Upper lobe of left lung (tissue), 6 donors: ENCODE measurements around the gene STK35. TPM values are rescaled to one million over a fixed set of nuclear protein-coding genes. Genes with fewer than 3 reads are reported as not detected.
A peak's percentile ranks its signal among the peaks of the same experiment; 100 is the strongest.

Experiments
- ATAC-seq, 2 donors: fragments of 200-7000 bp; cut with Tn5 transposase; one replicate each; pipeline ENCODE4 v1.9.1; 2022; ENCODE audit warnings: mild to moderate bottlenecking in 2 of 2, moderate library complexity in 2 of 2; ENCODE audit not compliant: low FRiP score in 2 of 2
- DNase-seq, 2 donors: peaks; one replicate each; pipeline ENCODE4 v3.0.0-alpha.2; 2019 to 2020
- H3K27ac ChIP-seq, 4 donors: fragments of 200-600 bp; sonication (generic); one replicate each; pipeline ENCODE4 v1.5.1; 2016 to 2019
- H3K27me3 ChIP-seq, 4 donors: fragments of 200-600 bp; sonication (generic); one replicate each; pipeline ENCODE4 v1.5.1; 2017 to 2019
- H3K36me3 ChIP-seq, 4 donors: fragments of 200-600 bp; sonication (generic); one replicate each; pipeline ENCODE4 v1.5.1; 2016 to 2019
- H3K4me1 ChIP-seq, 4 donors: fragments of 200-600 bp; sonication (generic); one replicate each; pipeline ENCODE4 v1.5.1; 2018 to 2019
- H3K4me3 ChIP-seq, 4 donors: fragments of 200-600 bp; sonication (generic); one replicate each; pipeline ENCODE4 v1.5.1; 2017 to 2019; ENCODE audit warnings: mild to moderate bottlenecking in 2 of 4, moderate library complexity in 1 of 4
- H3K9me3 ChIP-seq, 4 donors: fragments of 200-600 bp; sonication (generic); one replicate each; pipeline ENCODE4 v1.5.1; 2018 to 2019
- CTCF ChIP-seq, 6 experiments: fragments of 450-650 bp in 4 of 6; fragments of 200-600 bp in 2 of 6; sonication (generic) in 2 of 6; IDR thresholded peaks; one replicate each; pipeline ENCODE4 v1.5.1; 2016 to 2019; ENCODE audit warnings: antibody characterized with exemption in 6 of 6
- EP300 ChIP-seq, 4 donors: sonication (generic); formaldehyde crosslinking; IDR thresholded peaks; one replicate each; pipeline ENCODE4 v1.5.1; 2017; ENCODE audit warnings: antibody characterized with exemption in 4 of 4, control low read depth in 2 of 4
- POLR2A ChIP-seq, 4 donors: fragments of 450-650 bp; IDR thresholded peaks; one replicate each; pipeline ENCODE4 v1.5.1; 2016 to 2017; ENCODE audit warnings: antibody characterized with exemption in 4 of 4, mild to moderate bottlenecking in 2 of 4
- POLR2AphosphoS5 ChIP-seq, 2 donors: sonication (generic); formaldehyde crosslinking; IDR thresholded peaks; one replicate each; pipeline ENCODE4 v1.5.1; 2017; ENCODE audit warnings: antibody characterized with exemption in 2 of 2
- WGBS, 2 donors: methylation state at CpG; one replicate each; pipeline ENCODE4 v1.1.5; 2017 to 2018; 5-methylcytosine and 5-hydroxymethylcytosine counted together
- total RNA-seq, 6 donors: library from RNA; depleted of rRNA in 4 of 6; stranded (reverse); fragments of >200 nt in 4 of 6; gene quantifications; one replicate each; pipeline versions ENCODE4 v1.1.0 to v1.2.1, GENCODE V29; 2016 to 2021
- donor health status: DM: no; HTN: no; CAD: no; lungs with moderate emphysema.
- donor health status: DM: no; HTN: yes; CAD: no; lungs with severe emphysema.

Gene STK35
- total RNA-seq, 6 donors from 2014 or later = 14.4 to 36.0 (median 22.5) TPM

GRCh38 chr20:2124564-2125213, 23.1 kb downstream of the STK35 start:
- 79 to 81% methylated on average over 7 of the region's 7 CpGs for WGBS, 2 donors
- H3K36me3 ChIP-seq = peaks cover 0 to 12% (median 2%) of the 10 kb centered on the region in 4 donors
- peak overlapping the region in 2 of 4 donors; percentile 3 to 10 for H3K27ac ChIP-seq
- ATAC-seq (no peak), DNase-seq (no peak)
- H3K9me3 ChIP-seq = no peaks in the 10 kb centered on the region
- H3K27me3 ChIP-seq = no peaks in the 10 kb centered on the region
- TF ChIP-seq POLR2A (IDR thresholded peaks at IDR 0.05) (no peak), CTCF (IDR thresholded peaks at IDR 0.05) (no peak), POLR2AphosphoS5 (IDR thresholded peaks at IDR 0.05) (no peak), EP300 (IDR thresholded peaks at IDR 0.05) (no peak)
- H3K4me1 ChIP-seq = peaks cover under 1 to 35% (median 26%) of the 10 kb centered on the region in 4 donors
- H3K4me3 ChIP-seq = no peak overlapping the region

GRCh38 chr20:2125474-2126112, 24.0 kb downstream of the STK35 start:
- no peak for ATAC-seq
- 75 to 88% methylated on average over 7 of the region's 7 CpGs for WGBS, 2 donors
- H3K4me3 ChIP-seq = no peak overlapping the region
- peak overlapping the region in 2 of 4 donors; percentile 3 to 8 for H3K27ac ChIP-seq
- H3K36me3 ChIP-seq = peaks cover 0 to 12% (median 2%) of the 10 kb centered on the region in 4 donors
- no peak for TF ChIP-seq EP300 (IDR thresholded peaks at IDR 0.05)
- TF ChIP-seq CTCF (IDR thresholded peaks at IDR 0.05) = no peak
- TF ChIP-seq POLR2AphosphoS5 (IDR thresholded peaks at IDR 0.05) = no peak
- TF ChIP-seq POLR2A (IDR thresholded peaks at IDR 0.05) = no peak
- no peaks in the 10 kb centered on the region for H3K27me3 ChIP-seq
- H3K4me1 ChIP-seq = peaks cover 0 to 30% (median 26%) of the 10 kb centered on the region in 4 donors
- H3K9me3 ChIP-seq = no peaks in the 10 kb centered on the region
- DNase-seq = no peak

- DNase-seq = no peak
These were observed 25.6 kb downstream of the STK35 start for GRCh38 chr20:2127238-2127637.

GRCh38 chr20:2128542-2128941, 26.9 kb downstream of the STK35 start:
- H3K9me3 ChIP-seq = no peaks in the 10 kb centered on the region
- H3K36me3 ChIP-seq = peaks cover 0 to 12% (median 2%) of the 10 kb centered on the region in 4 donors
- TF ChIP-seq CTCF (IDR thresholded peaks at IDR 0.05) (no peak), POLR2AphosphoS5 (IDR thresholded peaks at IDR 0.05) (no peak), POLR2A (IDR thresholded peaks at IDR 0.05) (no peak), EP300 (IDR thresholded peaks at IDR 0.05) (no peak)
- no peak overlapping the region for H3K4me3 ChIP-seq
- 94 to 95% methylated on average over 6 of the region's 6 CpGs for WGBS, 2 donors
- no peak overlapping the region for H3K27ac ChIP-seq
- no peak for DNase-seq
- H3K27me3 ChIP-seq = no peaks in the 10 kb centered on the region
- peaks cover 11 to 39% (median 31%) of the 10 kb centered on the region in 4 donors for H3K4me1 ChIP-seq
- no peak for ATAC-seq

More at GRCh38 chr20:2127238-2127637, 25.6 kb downstream of the STK35 start:
- no peaks in the 10 kb centered on the region for H3K27me3 ChIP-seq
- H3K9me3 ChIP-seq = no peaks in the 10 kb centered on the region
- ATAC-seq = peak in 1 of 2 donors; percentile 32
- peaks cover 0 to 12% (median 2%) of the 10 kb centered on the region in 4 donors for H3K36me3 ChIP-seq
- no peak for TF ChIP-seq EP300 (IDR thresholded peaks at IDR 0.05)
- TF ChIP-seq CTCF (IDR thresholded peaks at IDR 0.05) = no peak
- no peak for TF ChIP-seq POLR2A (IDR thresholded peaks at IDR 0.05)
- no peak for TF ChIP-seq POLR2AphosphoS5 (IDR thresholded peaks at IDR 0.05)
- peaks cover 0 to 33% (median 24%) of the 10 kb centered on the region in 4 donors for H3K4me1 ChIP-seq
- peak overlapping the region in 1 of 4 donors; percentile 3 for H3K27ac ChIP-seq
- 88 to 93% methylated on average over 1 of the region's 1 CpG for WGBS, 2 donors
- H3K4me3 ChIP-seq = no peak overlapping the region
